HepG2 (cell line): Measurements from ENCODE around the gene PTGER3. TPM values are rescaled to one million over a fixed set of nuclear protein-coding genes. Genes with fewer than 3 reads are reported as not detected.

Experiments used
- AHDC1 ChIP-seq: sonication (generic); formaldehyde crosslinking; IDR thresholded peaks from 2 replicates; pipeline ENCODE4 v1.5.1; 2020; ENCODE audit warnings: mild to moderate bottlenecking, missing genetic modification reagents, borderline replicate concordance
- ATF1 ChIP-seq: IDR thresholded peaks from 2 replicates; pipeline ENCODE4 v1.6.1; 2016; ENCODE audit warnings: mild to moderate bottlenecking, control low read depth
- GZF1 ChIP-seq: sonication (generic); formaldehyde crosslinking; IDR thresholded peaks from 2 replicates; pipeline ENCODE4 v1.5.1; 2020; ENCODE audit warnings: mild to moderate bottlenecking, missing genetic modification reagents
- ISX ChIP-seq: sonication (generic); formaldehyde crosslinking; conservative IDR thresholded peaks from 2 replicates; pipeline ENCODE4 v1.5.0; 2020; ENCODE audit warnings: missing genetic modification reagents
- MBD4 ChIP-seq: IDR thresholded peaks from 2 replicates; pipeline ENCODE4 v1.6.1; 2012; ENCODE audit warnings: low read length, inconsistent platforms, borderline replicate concordance
- MIER3 ChIP-seq: IDR thresholded peaks from 2 replicates; pipeline ENCODE4 v1.6.1; 2016; ENCODE audit warnings: missing compliant biosample characterization, borderline replicate concordance
- PCBP2 ChIP-seq: fragments of 200-400 bp; formaldehyde crosslinking; optimal IDR thresholded peaks from 2 replicates; pipeline ENCODE3; 2018; ENCODE audit warnings: low read length, low read depth; ENCODE audit not compliant: poor library complexity, severe bottlenecking
- SKI ChIP-seq: fragments of 450-650 bp; IDR thresholded peaks from one replicate; pipeline ENCODE4 v1.6.1; 2018; ENCODE audit warnings: mild to moderate bottlenecking; ENCODE audit not compliant: partially characterized antibody
- SYNCRIP ChIP-seq: fragments of 200-400 bp; formaldehyde crosslinking; IDR thresholded peaks from 2 replicates; pipeline ENCODE4 v1.6.1; 2018; ENCODE audit warnings: mild to moderate bottlenecking, low read depth, low read length; ENCODE audit not compliant: insufficient read depth
- XRCC5 ChIP-seq: fragments of 200-400 bp; formaldehyde crosslinking; optimal IDR thresholded peaks from 2 replicates; pipeline ENCODE3; 2017; ENCODE audit warnings: mild to moderate bottlenecking, low read length
- ZBTB4 ChIP-seq: sonication (generic); formaldehyde crosslinking; IDR thresholded peaks from 2 replicates; pipeline ENCODE4 v1.4.0; 2020; ENCODE audit warnings: missing genetic modification reagents, mild to moderate bottlenecking, borderline replicate concordance
- ZFP91 ChIP-seq: sonication (generic); formaldehyde crosslinking; IDR thresholded peaks from 2 replicates; pipeline ENCODE4 v1.9.0; 2022; ENCODE audit warnings: missing genetic modification reagents, mild to moderate bottlenecking, borderline replicate concordance
- ZKSCAN5 ChIP-seq: sonication (generic); formaldehyde crosslinking; IDR thresholded peaks from 2 replicates; pipeline ENCODE4 v1.5.1; 2020; ENCODE audit warnings: mild to moderate bottlenecking, missing genetic modification reagents
- ZNF256 ChIP-seq: sonication (generic); formaldehyde crosslinking; conservative IDR thresholded peaks from 2 replicates; pipeline ENCODE4 v1.4.0; 2020; ENCODE audit warnings: missing genetic modification reagents
- ZNF562 ChIP-seq: sonication (generic); formaldehyde crosslinking; IDR thresholded peaks from 2 replicates; pipeline ENCODE4 v1.8.0; 2022; ENCODE audit warnings: missing genetic modification reagents, borderline replicate concordance
- ZNF674 ChIP-seq: sonication (generic); formaldehyde crosslinking; IDR thresholded peaks from 2 replicates; pipeline ENCODE4 v1.5.0; 2020; ENCODE audit warnings: low read depth, mild to moderate bottlenecking, missing genetic modification reagents
- ZNF790 ChIP-seq: sonication (generic); formaldehyde crosslinking; IDR thresholded peaks from 2 replicates; pipeline ENCODE4 v1.8.0; 2022; ENCODE audit warnings: missing genetic modification reagents, mild to moderate bottlenecking, borderline replicate concordance
- polyA plus RNA-seq, 8 experiments: library from polyadenylated mRNA; depleted of rRNA in 3 of 8; stranded (reverse) in 7 of 8; unstranded in 1 of 8; fragments of >200 nt; fragmentation: Illumina TruSeq in 4 of 8; extraction: Trizol in 4 of 8; gene quantifications; 2 replicates each; pipeline versions ENCODE4 v1.2.1 to v1.2.3, GENCODE V29; 2011 to 2016; ENCODE audit warnings: low read depth in 4 of 8, missing spikeins in 1 of 8, mixed read lengths in 1 of 8; ENCODE audit not compliant: insufficient read depth in 1 of 8
- total RNA-seq, 5 experiments: library from RNA; depleted of rRNA; stranded (reverse); fragments of >200 nt; fragmentation: Illumina TruSeq; extraction: Trizol; gene quantifications; 2 replicates each; pipeline ENCODE4 v1.2.3, GENCODE V29; 2016; ENCODE audit warnings: low read depth in 1 of 5

The PTGER3 gene
- total and polyA plus RNA-seq, 2 of the 13 experiments (the other 11 are each of a cell fraction or from before 2014, with no cell fraction given), result 0.01 TPM; not detected in 1

GRCh38 chr1:71080739-71081696, 33.4 kb upstream of the PTGER3 start, which contains the start of gene ZRANB2 (continued):
- TF ChIP-seq ZFP91 (peak; percentile 41; the same call in 1 of the 2 replicates), ZNF562 (CRISPR knock-in tag) (no peak), AHDC1 (CRISPR knock-in tag) (no peak), ZNF790 (CRISPR knock-in tag) (no peak), SKI (no peak), ATF1 (peak; percentile 74), ZNF674 (no peak), MIER3 (CRISPR knock-in tag) (peak; percentile 19; the same call in 1 of the 2 replicates), ZKSCAN5 (CRISPR knock-in tag) (no peak), ZNF256 (no peak), PCBP2 (no peak), ISX (CRISPR knock-in tag) (no peak), SYNCRIP (no peak), MBD4 (no peak), GZF1 (CRISPR knock-in tag) (no peak), ZBTB4 (CRISPR knock-in tag) (no peak), XRCC5 (peak; percentile 60)
